Ishikawa (cell line): ENCODE data around the gene COL4A5.

Experiments
- CREB1 ChIP-seq: IDR thresholded peaks from 2 replicates; pipeline ENCODE4 v1.6.1; 2012; ENCODE audit warnings: low read depth
- EGR1 ChIP-seq: IDR thresholded peaks from 2 replicates; pipeline ENCODE4 v1.6.1; 2012
- EP300 ChIP-seq: IDR thresholded peaks from 2 replicates; pipeline ENCODE4 v1.6.1; 2012; ENCODE audit warnings: borderline replicate concordance
- MAX ChIP-seq: IDR thresholded peaks from 2 replicates; pipeline ENCODE4 v1.6.1; 2012
- NFIC ChIP-seq: IDR thresholded peaks from 2 replicates; pipeline ENCODE4 v1.6.1; 2012
- RAD21 ChIP-seq: IDR thresholded peaks from 2 replicates; pipeline ENCODE4 v1.6.1; 2012; ENCODE audit warnings: low read depth
- REST ChIP-seq: IDR thresholded peaks from 2 replicates; pipeline ENCODE4 v1.6.1; 2012; ENCODE audit warnings: low read depth, mild to moderate bottlenecking
- TAF1 ChIP-seq: IDR thresholded peaks from 2 replicates; pipeline ENCODE4 v1.6.1; 2012; ENCODE audit warnings: low read depth, mild to moderate bottlenecking
- TCF12 ChIP-seq: IDR thresholded peaks from 2 replicates; pipeline ENCODE4 v1.6.1; 2012; ENCODE audit warnings: low read depth
- YY1 ChIP-seq: IDR thresholded peaks from 2 replicates; pipeline ENCODE4 v1.6.1; 2012; ENCODE audit warnings: low read depth
- ZBTB7A ChIP-seq: IDR thresholded peaks from 2 replicates; pipeline ENCODE4 v1.6.1; 2012; ENCODE audit warnings: low read depth

DNA sequence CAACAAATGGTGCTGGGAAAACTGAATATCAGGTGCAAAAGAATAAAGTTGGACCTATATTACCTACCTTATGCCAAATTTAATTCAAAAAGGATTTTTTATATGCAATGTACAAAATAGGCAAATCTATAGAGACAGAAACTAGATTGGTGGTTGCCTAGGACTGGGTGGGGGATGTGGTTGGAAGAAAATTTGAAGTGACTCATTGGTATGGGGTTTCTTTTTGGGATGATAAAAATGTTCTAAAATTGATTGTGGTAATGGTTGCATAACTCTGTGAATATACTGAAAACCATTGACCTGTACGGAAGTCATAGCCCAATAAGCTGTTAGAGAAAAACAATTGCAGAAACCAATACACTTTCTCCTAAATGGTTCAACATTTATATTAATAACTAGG lies 72.1 kb downstream of the COL4A5 start:
- TF ChIP-seq EP300 (no peak), CREB1 (no peak), YY1 (no peak), MAX (no peak), EGR1 (no peak), REST (no peak), TAF1 (no peak), NFIC (no peak), RAD21 (no peak), TCF12 (no peak), ZBTB7A (no peak)
